GM18499 (cell line): Measurements from ENCODE around the gene COL24A1.
"Not testable (repeated sequence)": the region's sequence is repeated elsewhere in the genome, so short reads cannot be mapped to it uniquely, and the experiment has no call there.

Source experiments
- ATAC-seq: cut with Tn5 transposase; IDR thresholded peaks from one replicate; pipeline ENCODE4 v1.9.1; 2021; ENCODE audit warnings: moderate number of reproducible peaks; ENCODE audit not compliant: insufficient read depth, unreplicated experiment

The COL24A1 gene

DNA sequence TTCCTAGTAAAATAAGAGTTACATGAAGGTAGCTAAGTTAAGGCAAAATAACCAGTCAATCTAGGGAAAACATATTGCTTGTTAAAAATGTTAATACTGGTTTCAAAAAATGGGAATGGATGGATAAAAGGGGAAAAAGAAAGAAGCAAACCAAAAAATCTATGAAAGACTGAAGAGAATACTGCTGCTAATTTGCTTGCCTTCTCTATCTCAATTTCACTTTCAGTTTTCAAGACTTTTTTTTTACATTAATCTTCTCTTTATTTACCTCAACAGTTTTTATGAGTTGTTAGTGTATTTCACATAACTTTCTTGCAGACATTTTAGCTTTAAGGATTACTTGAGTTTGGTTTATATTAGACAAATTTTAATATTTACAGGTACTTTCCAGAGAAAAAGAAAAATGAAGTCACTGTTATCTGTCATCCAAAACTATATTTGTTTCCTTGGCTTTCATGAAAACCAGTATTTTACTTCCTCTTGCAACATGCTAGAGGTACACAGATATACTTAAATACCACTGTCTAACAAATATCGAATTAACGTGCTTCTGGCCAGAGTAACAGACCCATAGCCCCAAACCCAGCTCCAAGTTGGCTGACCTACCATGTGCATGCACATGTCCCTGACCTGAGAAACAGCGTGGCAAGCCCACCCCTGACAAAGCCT, 70.7 kb downstream of the COL24A1 start:
- ATAC-seq = no peak

DNA sequence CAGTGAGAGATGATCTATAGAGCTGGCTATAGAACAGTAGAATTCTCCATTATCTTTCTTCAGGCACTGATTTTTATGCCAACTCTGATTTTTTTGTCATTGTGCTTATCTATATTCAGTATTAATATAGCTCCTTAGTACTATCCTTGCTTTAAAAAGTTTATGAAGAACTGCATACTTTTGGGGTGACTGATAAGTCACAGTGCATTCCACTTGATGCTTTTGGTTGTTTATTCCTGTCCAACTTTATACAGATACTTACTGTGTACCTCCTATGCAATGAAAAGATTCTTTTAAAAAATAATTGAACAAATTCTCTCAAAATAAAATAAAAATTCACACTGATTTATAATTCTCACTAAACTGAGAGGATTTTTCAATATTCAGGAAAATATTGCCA, 71.6 kb downstream of the COL24A1 start:
- ATAC-seq = no peak

DNA sequence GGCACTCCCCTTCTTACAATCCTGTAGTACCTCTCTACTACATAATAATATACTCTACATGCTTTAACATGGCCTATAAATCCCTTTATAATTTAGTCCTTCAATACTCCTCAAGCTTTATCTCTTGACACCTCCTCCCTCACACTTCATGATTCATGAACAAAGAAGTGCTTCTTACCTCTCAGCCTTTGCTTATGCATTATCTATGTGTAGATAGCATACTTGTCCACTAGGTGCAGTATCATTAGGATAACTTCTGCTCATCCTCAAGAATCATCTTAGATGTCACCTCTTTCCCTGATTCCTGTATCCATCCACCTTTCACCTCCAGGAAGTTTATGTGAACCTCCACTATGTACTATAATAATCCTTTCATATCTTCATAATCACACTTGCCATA, 74.4 kb downstream of the COL24A1 start:
- no peak for ATAC-seq

DNA sequence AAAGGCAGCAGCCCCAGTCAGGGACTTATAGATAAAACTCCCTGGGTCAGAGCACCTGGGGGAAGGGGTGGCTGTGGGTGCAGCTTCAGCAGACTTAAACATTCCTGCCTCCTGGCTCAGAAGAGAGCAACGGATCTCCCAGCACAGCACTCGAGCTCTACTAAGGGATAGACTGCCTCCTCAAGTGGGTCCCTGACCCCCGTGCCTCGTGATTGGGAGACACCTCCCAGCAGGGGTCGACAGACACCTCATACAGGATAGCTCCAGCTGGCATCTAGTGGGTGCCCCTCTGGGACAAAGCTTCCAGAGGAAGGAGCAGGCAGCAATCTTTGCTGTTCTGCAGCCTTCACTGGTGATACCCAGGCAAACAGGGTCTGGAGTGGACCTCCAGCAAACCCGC, 84.1 kb downstream of the COL24A1 start:
- ATAC-seq = not testable (repeated sequence)

DNA sequence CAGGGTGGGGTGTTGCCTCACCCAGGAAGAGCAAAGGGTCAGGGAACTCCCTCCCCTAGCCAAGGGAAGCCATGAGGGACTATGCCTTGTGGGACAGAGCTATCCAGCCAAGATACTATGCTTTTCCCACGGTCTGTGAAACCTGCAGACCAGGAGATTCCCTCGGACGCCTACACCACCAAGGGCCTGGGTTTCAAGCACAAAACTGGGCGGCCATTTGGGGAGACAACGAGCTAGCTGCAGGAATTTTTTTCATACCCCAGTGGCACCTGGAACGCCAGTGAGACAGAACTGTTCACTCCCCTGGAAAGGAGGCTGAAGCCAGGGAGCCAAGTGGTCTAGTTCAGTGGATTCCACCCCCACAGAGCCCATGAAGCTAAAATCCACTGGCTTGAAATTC, 84.7 kb downstream of the COL24A1 start:
- not testable (repeated sequence) for ATAC-seq

DNA sequence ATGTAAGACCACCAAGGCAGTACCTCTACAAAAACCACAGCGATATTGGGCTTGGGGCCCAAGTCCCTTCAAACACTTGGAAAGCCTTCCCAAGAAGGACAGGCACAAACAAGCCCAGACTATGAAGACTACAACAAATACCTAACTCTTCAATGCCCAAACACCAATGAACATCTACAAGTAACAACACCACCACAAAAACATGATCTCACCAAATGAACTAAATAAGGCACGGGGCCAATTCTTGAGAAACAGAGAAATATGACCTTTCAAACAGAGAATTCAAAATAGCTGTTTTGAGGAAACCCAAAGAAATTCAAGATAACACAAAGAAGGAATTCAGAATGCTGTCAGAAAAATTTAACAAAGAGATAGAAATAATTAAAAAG, 86.8 kb downstream of the COL24A1 start:
- ATAC-seq = no peak

DNA sequence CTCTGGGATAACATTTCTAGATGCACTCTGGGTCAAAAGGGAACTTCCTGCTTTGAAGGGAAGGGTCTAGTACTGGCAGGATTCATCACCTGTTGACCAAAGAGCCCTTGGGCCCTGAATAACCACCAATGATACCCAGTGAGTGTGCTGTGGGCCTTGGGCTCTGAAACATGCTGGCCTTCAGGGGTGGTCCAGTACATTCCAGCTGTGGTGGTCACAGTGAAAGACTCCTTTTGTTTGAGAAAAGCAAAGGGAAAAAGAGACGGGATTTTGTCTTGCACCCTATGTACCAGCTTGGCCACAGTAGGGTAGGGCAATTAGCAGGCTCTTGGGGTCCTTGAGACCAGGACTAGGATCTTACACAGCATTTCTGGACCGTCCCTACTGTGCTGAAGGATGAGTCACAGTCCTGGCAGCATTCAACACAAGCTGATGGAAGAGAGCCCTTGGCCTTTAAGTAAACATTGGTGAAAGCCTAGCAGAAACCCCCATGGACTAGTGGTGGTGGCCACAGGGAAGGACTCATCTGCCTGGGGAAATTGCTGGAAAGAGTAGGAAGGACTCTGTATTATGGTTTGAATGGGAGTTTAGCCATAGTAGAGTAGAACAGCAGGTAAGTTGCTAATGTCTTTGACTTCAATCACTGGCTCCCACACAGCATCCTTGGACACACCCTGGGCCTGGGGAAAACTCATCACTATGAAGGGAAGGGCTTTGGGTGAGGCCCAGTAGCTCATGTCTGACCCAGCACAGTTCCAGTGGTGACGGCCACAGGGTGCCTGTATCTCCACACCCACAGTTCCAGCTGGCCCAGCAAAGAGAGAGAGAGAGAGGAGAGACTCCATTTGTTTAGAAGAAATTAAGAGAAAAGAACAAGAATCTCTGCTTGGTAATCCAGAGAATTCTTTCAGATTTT, 87.5 kb downstream of the COL24A1 start:
- ATAC-seq = no peak

DNA sequence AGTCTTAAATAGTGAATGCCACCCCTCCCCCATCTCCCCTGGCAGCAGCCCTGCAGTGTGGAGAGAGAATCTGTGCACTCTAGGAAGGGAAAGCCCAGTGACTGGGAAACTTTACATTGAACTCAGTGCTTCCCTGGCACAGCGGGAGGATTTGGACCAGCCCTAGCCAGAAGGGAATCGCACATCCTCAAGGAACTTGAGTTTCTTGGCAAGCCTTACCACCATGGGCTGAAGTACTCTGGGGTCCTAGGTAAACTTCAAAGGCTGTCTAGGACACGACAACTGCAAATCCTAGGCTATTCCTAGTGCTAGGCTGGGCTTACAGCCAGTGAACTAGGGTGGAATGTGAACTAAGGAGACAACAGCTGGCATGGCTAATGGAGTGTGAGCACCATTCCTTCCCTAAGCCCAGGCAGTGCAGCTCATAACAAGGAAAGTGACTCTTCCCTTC, 88.3 kb downstream of the COL24A1 start:
- no peak for ATAC-seq

DNA sequence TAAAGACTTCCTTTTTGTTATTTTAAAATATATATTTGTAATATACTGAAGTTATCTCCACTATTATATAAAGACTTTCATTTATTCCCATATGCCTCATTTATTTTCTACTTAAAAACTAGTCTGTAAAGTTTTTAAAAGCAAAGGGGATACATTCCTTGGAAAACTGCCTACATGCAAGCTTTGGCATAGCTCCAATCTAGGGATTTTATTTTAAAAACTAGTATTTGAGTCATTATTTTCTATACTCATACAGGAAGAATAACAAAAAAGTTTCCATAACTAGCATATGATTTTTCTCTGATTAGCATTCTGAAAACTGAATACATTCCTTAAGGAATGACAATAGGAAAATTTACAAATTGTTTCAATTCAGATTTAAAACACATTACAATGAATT, 88.9 kb downstream of the COL24A1 start:
- no peak for ATAC-seq

DNA sequence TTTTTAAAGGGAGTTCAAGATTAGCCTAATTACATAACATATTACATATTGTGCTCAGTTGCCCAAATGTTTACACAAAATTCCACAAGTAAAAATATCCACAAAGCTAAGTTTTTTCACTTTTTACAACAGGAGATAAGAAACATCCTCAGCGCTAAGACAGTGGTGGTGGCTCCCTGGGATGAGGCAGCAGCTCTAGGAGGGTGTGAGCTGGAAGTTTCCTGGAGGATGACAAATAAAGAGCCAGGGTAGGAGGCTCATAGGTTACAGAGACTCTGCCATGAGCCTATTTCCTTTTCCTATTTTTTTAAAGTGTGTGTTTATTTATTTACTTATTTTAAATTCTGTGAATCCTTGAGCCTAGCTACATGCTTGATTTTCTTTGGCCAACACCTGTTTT, 91.7 kb downstream of the COL24A1 start:
- no peak for ATAC-seq

DNA sequence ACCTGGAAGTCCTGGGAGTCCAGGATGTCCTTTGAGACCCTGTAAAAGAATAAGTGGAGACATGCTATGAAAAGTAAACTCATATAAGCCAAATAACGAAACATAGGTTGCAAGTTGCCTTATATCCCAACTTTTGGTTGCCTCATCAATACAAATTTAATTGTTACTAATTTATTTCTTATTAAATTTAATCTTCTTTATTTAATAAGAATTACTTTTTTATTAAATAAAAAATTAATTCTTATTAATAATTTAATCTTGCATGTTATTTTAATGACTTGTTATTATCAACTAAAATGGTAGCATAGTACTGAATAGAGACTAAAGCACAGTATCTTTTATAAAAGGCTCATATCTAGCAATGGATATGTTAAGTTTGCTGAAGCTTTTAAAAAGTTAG, 92.9 kb downstream of the COL24A1 start:
- ATAC-seq = no peak

DNA sequence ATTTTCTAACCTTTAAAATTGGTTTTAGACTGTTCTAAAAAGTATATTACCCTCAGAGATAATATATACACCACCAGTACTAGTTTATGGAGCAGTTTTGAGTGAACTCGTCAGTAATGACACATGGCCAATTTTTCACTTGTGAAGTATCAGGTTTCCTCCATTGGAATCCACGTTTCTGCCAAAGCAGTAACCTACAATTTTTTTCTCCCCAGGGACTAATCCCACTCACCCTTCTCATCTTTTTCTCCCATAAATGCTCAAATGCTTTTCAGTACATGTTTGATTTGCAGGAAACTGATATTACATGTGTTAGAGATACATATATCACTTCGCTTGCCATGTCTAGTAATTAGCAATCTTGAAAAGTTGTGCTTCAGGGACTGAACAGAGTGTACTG, 94.1 kb downstream of the COL24A1 start:
- no peak for ATAC-seq

DNA sequence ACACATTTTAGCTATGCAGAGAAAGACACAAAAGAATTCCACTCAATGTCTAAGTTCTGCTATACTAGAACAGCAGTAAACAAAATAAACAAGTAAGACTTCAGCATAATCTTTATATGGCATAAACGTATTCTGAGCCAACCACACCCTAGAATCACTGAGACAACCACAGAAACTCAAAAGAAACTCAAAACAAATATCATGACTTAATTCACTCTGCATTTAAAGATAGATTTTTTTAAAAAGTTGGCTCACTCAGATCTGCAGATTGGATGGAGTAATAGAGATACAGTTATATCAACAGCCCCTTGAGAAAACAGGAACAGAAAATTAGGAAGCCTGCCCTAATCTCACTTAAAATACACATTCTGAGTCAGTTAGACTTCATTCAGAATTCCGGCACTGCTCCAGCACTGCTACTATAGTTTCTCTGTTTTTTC, 95.0 kb downstream of the COL24A1 start:
- ATAC-seq = no peak

DNA sequence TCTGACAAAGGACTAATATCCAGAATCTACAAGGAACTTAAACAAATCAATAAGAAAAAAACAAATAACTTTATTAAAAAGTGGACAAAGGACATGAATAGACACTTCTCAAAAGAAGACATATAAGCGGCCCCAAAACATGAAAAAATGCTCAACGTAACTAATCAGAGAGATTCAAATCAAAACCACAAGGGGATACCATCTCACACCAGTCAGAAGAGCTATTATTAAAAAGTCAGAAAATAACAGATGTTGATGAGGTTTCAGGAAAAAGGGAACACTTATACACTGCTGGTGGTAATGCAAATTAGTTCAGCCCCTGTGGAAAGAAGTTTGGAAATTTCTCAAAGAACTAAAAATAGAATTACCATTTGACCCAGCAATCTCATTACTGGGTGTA, 102.2 kb downstream of the COL24A1 start:
- no peak for ATAC-seq

DNA sequence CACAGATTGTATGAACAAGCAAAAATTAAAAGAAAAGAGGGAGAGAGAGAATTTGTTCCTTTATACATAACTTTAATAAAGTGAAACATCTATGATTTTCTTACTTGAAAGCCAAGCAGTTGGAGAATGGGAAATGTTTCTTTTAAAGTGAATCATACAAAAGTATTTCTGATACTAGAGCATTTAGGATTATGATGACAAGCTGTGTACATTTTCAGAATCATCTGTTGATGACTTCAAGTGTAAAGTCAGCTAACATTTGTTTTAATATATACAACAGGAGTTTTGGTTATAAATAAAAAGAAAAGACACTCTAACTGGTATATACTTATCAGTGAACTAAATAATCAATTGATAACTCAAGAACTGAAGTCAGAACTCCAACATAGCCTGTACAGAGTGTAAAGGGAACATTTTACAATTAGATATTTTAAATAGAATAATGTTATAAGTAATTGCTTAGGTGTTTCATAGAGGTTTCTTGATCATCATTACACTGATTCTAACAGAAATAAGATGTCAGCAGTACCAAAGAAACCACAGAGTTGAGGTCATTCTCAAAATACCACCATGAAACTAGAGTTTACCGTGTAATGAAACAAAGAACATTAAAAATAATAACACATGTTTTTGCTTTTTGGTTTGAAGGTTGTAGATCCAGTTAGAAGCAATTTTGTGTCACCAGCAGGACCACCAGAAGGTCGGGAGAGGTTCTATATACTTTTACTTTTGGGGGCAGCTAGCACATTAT, 103.4 kb downstream of the COL24A1 start:
- ATAC-seq = no peak

DNA sequence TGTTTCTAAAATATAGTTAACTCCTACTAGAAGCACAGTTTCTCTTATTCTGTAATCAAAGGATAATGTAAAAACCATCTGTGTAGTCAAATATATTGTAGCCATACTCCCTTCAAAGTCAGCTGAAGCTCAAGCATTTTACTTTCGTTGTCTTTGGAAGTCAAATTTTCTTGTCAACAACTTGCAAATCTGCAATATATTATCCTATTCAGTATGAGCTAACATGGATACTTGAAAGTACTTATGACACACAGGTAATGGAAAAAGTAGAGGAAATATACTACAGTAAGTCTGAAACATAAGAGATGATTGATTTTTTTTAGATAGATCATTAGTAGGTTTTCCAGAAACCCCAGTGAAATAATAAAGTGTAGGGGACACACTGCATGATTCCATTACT, 121.5 kb downstream of the COL24A1 start:
- ATAC-seq = no peak

DNA sequence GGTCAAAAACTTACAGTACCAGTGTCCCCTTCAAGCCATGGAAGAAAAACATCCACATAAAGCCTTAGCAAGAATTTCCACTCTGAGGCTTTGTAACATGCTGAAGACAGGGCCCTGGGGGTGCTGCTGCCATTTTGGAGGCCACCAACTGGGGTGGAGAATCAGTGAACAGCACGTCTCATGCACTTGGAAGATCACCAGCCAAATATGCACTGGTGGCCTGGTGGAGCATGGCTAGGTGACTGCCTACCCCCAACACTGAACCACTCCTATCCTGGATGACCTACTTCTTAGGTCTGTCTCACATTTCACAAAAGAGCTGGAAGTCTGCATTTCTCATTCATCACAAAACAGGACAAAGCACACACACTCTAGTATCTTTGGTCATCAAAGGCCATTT, 126.4 kb downstream of the COL24A1 start:
- ATAC-seq = no peak

DNA sequence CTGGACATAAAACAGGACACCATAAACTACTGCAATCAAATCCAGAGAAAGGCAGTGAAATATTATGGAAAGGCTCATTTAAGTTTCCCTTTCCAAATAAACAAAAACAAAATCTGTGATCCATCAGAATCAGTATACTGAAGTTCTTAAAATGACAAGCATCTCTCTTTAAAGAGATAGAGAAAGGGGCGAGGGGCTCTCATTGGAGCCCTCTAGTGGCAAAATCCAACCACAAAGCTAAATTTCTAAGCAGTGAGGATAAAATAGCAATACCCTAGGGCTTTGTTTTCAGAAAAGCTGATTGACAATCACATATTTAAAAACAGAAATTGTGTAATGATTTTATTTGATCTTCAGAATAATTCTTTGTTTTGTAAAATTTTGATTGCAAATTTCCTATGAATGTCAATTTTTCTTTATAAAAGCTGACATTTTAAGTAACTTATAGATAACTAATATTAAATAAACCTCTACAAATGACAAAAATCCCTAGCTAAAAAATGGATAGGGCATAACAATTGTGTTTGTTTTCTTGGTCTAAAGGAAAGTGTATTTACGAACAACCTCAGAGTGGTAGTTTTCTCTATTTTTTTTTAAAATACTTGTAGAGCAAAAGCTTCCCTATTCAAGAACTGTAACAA, 138.2 kb downstream of the COL24A1 start:
- ATAC-seq = peak; percentile 44

DNA sequence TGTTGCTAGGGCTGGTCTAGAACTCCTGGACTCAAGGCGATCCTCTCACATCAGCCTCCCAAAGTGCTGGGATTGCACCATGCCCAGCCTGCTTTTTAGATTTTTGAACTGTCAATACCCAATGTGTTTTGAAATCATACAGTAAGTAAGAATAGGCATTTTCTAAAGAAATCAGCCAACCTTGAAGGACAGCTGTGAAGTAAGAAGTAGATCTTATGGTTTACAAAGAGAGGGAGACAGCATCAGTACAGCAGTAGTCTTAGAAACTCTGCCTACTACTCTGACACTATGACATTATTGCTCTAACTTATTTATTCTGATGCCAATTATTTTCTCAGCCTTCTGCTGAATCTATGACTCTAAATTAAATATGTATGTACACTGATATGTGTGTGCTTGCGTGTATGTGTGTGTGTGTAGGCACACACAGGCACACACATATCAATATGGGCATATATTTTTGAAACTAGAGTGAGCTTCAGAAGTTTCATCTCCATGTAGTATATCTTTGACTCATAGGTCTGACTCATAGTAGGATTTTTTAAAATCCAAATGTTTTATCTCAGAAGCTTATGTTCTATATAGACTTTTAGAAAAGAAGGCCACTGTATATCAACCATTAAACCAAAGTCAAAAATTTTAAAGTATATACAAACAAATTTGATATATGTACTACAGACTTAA, 140.4 kb downstream of the COL24A1 start:
- peak; percentile 55 for ATAC-seq

DNA sequence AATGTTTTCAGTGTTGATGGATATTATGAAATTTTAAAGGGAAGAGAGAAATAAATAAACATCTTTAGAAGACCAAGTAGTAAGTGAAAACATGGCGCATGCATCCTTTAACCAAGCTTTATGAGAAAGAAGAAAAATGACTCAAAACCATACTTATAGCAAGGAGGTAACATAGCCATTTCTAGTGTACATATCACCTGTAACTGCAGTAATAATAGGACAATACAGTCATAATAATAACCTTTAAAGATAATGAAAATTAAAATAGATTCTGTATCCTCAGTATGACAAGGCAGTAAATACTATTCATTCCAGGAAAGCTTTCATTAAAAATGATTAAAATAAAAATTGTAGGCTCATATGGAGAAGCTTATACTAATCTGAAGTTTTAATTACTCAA, 141.2 kb downstream of the COL24A1 start:
- ATAC-seq = no peak
